Subcutaneous abdominal adipose tissue (tissue), 5 donors: Measurements from ENCODE around the gene B4GALT6.

Experiments
- H3K27ac ChIP-seq: one replicate; pipeline ENCODE4 v1.7.0; 2013; ENCODE audit warnings: low read depth, mild to moderate bottlenecking, inconsistent platforms, low read length, moderate library complexity
- H3K27me3 ChIP-seq, 5 donors: one replicate each; pipeline ENCODE4 v1.7.0; 2013; ENCODE audit warnings: low read length in 5 of 5, inconsistent platforms in 1 of 5; ENCODE audit not compliant: control insufficient read depth in 5 of 5, insufficient read depth in 4 of 5
- H3K36me3 ChIP-seq, 5 donors: one replicate each; pipeline ENCODE4 v1.7.0; 2013; ENCODE audit warnings: low read length in 5 of 5; ENCODE audit not compliant: control insufficient read depth in 5 of 5, insufficient read depth in 5 of 5
- H3K4me1 ChIP-seq, 5 donors: one replicate each; pipeline ENCODE4 v1.7.0; 2013; ENCODE audit warnings: low read length in 5 of 5, mild to moderate bottlenecking in 3 of 5, moderate library complexity in 1 of 5; ENCODE audit not compliant: control insufficient read depth in 5 of 5, insufficient read depth in 5 of 5
- H3K4me3 ChIP-seq, 5 donors: one replicate each; pipeline ENCODE4 v1.7.0; 2013; ENCODE audit warnings: low read length in 5 of 5, low read depth in 1 of 5
- H3K9ac ChIP-seq, 5 donors: one replicate each; pipeline ENCODE4 v1.7.0; 2013; ENCODE audit warnings: low read length in 5 of 5, mild to moderate bottlenecking in 4 of 5, moderate library complexity in 3 of 5
- H3K9me3 ChIP-seq, 5 donors: one replicate each; pipeline ENCODE4 v1.7.0; 2013; ENCODE audit warnings: low read length in 5 of 5; ENCODE audit not compliant: control insufficient read depth in 5 of 5
- donor health status: healthy.
- donor health status: healthy.
- donor health status: healthy.
- donor health status: healthy.
- donor health status: healthy.

Gene B4GALT6

GRCh38 chr18:31718386-31718785 is 34.0 kb upstream of the B4GALT6 start:
- peaks cover 0 to 30% (median 10%) of the 10 kb centered on the region in 5 donors for H3K4me1 ChIP-seq
- H3K9me3 ChIP-seq = peaks cover 0 to 7% (median 3%) of the 10 kb centered on the region in 5 donors
- H3K27me3 ChIP-seq = no peaks in the 10 kb centered on the region
- no peak overlapping the region for H3K4me3 ChIP-seq
- H3K27ac ChIP-seq = peak overlapping the region; percentile 20
- H3K36me3 ChIP-seq = no peaks in the 10 kb centered on the region
- H3K9ac ChIP-seq = no peak overlapping the region

GRCh38 chr18:31716362-31716761 is 32.0 kb upstream of the B4GALT6 start:
- H3K27ac ChIP-seq = no peak overlapping the region
- peaks cover 0 to 7% (median 3%) of the 10 kb centered on the region in 5 donors for H3K9me3 ChIP-seq
- no peaks in the 10 kb centered on the region for H3K27me3 ChIP-seq
- H3K4me1 ChIP-seq = peaks cover 0 to 18% (median 3%) of the 10 kb centered on the region in 5 donors
- no peaks in the 10 kb centered on the region for H3K36me3 ChIP-seq
- no peak overlapping the region for H3K9ac ChIP-seq
- no peak overlapping the region for H3K4me3 ChIP-seq

- H3K27me3 ChIP-seq = no peaks in the 10 kb centered on the region
- no peak overlapping the region for H3K27ac ChIP-seq
- H3K9me3 ChIP-seq = no peaks in the 10 kb centered on the region
- no peaks in the 10 kb centered on the region for H3K36me3 ChIP-seq
- H3K4me3 ChIP-seq = no peak overlapping the region
- no peak overlapping the region for H3K9ac ChIP-seq
- H3K4me1 ChIP-seq = peaks cover 0 to 9% (median 3%) of the 10 kb centered on the region in 5 donors
These were observed 27.2 kb upstream of the B4GALT6 start for GRCh38 chr18:31711365-31712172.

GRCh38 chr18:31710826-31711225 is 26.4 kb upstream of the B4GALT6 start:
- H3K4me3 ChIP-seq = no peak overlapping the region
- H3K27ac ChIP-seq = no peak overlapping the region
- H3K9me3 ChIP-seq = no peaks in the 10 kb centered on the region
- peaks cover 0 to 2% (median 0%) of the 10 kb centered on the region in 5 donors for H3K4me1 ChIP-seq
- H3K9ac ChIP-seq = no peak overlapping the region
- H3K27me3 ChIP-seq = no peaks in the 10 kb centered on the region
- H3K36me3 ChIP-seq = no peaks in the 10 kb centered on the region

- H3K27me3 ChIP-seq = no peaks in the 10 kb centered on the region
- no peaks in the 10 kb centered on the region for H3K4me1 ChIP-seq
- no peaks in the 10 kb centered on the region for H3K9me3 ChIP-seq
- H3K9ac ChIP-seq = no peak overlapping the region
- H3K4me3 ChIP-seq = no peak overlapping the region
- H3K27ac ChIP-seq = no peak overlapping the region
- H3K36me3 ChIP-seq = no peaks in the 10 kb centered on the region
These were observed 23.4 kb upstream of the B4GALT6 start for GRCh38 chr18:31707815-31708214.

- Histone ChIP-seq H3K4me1 (no peaks in the 10 kb centered on the region), H3K27me3 (no peaks in the 10 kb centered on the region), H3K9me3 (peaks cover 0 to 9% (median 5%) of the 10 kb centered on the region in 5 donors)
These were observed 18.1 kb upstream of the B4GALT6 start for GRCh38 chr18:31702449-31702848.

GRCh38 chr18:31701744-31702143 is 17.4 kb upstream of the B4GALT6 start:
- H3K9ac ChIP-seq = no peak overlapping the region
- no peak overlapping the region for H3K27ac ChIP-seq
- no peaks in the 10 kb centered on the region for H3K4me1 ChIP-seq
- no peak overlapping the region for H3K4me3 ChIP-seq
- H3K9me3 ChIP-seq = peaks cover 0 to 13% (median 5%) of the 10 kb centered on the region in 5 donors
- no peaks in the 10 kb centered on the region for H3K36me3 ChIP-seq
- H3K27me3 ChIP-seq = no peaks in the 10 kb centered on the region

More at GRCh38 chr18:31702449-31702848, 18.1 kb upstream of the B4GALT6 start:
- Histone ChIP-seq H3K27ac (no peak overlapping the region), H3K9ac (no peak overlapping the region), H3K4me3 (no peak overlapping the region), H3K36me3 (no peaks in the 10 kb centered on the region)

- Histone ChIP-seq H3K4me3 (no peak overlapping the region), H3K36me3 (no peaks in the 10 kb centered on the region), H3K9ac (no peak overlapping the region), H3K27ac (no peak overlapping the region), H3K4me1 (no peaks in the 10 kb centered on the region), H3K27me3 (no peaks in the 10 kb centered on the region), H3K9me3 (peaks cover 0 to 13% (median 5%) of the 10 kb centered on the region in 5 donors)
These were observed 16.6 kb upstream of the B4GALT6 start for GRCh38 chr18:31700990-31701389.

- H3K4me1 ChIP-seq = peaks cover 0 to 14% (median 5%) of the 10 kb centered on the region in 5 donors
- H3K4me3 ChIP-seq = no peak overlapping the region
- no peaks in the 10 kb centered on the region for H3K36me3 ChIP-seq
- H3K9me3 ChIP-seq = peaks cover 0 to 13% (median 5%) of the 10 kb centered on the region in 5 donors
- no peak overlapping the region for H3K27ac ChIP-seq
- no peak overlapping the region for H3K9ac ChIP-seq
- no peaks in the 10 kb centered on the region for H3K27me3 ChIP-seq
These were observed 13.2 kb upstream of the B4GALT6 start for GRCh38 chr18:31697351-31698298.

GRCh38 chr18:31695989-31696388 is 11.6 kb upstream of the B4GALT6 start:
- H3K9ac ChIP-seq = no peak overlapping the region
- H3K4me3 ChIP-seq = no peak overlapping the region
- no peak overlapping the region for H3K27ac ChIP-seq
- H3K36me3 ChIP-seq = no peaks in the 10 kb centered on the region
- peaks cover 0 to 14% (median 5%) of the 10 kb centered on the region in 5 donors for H3K4me1 ChIP-seq
- H3K27me3 ChIP-seq = no peaks in the 10 kb centered on the region
- peaks cover 0 to 13% (median 5%) of the 10 kb centered on the region in 5 donors for H3K9me3 ChIP-seq
